WTC11 (cell line): ENCODE results near the gene CLDN9. TPM values are rescaled to one million over a fixed set of nuclear protein-coding genes. Genes with fewer than 3 reads are reported as not detected.
A peak's percentile ranks its signal among the peaks of the same experiment; 100 is the strongest.

Experiments
- CBFB ChIP-seq: sonication (generic); formaldehyde crosslinking; IDR thresholded peaks from 2 replicates; pipeline ENCODE4 v1.8.1; 2022; ENCODE audit warnings: mild to moderate bottlenecking, low read depth, missing genetic modification reagents
- CREM ChIP-seq: sonication (generic); formaldehyde crosslinking; IDR thresholded peaks from 2 replicates; pipeline ENCODE4 v1.8.1; 2022; ENCODE audit warnings: mild to moderate bottlenecking, missing genetic modification reagents, moderate library complexity
- GRHL2 ChIP-seq: fragments of 250-450 bp; sonication (Bioruptor Pico); IDR thresholded peaks from 2 replicates; pipeline ENCODE4 v1.8.0; 2022; ENCODE audit warnings: mild to moderate bottlenecking, moderate library complexity; ENCODE audit not compliant: insufficient replicate concordance, severe bottlenecking
- KAT7 ChIP-seq: sonication (generic); formaldehyde crosslinking; IDR thresholded peaks from 2 replicates; pipeline ENCODE4 v1.8.1; 2023; ENCODE audit warnings: missing genetic modification reagents, mild to moderate bottlenecking, borderline replicate concordance
- NFYB ChIP-seq: sonication (generic); formaldehyde crosslinking; conservative IDR thresholded peaks from 2 replicates; pipeline ENCODE4 v1.8.0; 2022; ENCODE audit warnings: low read depth, missing genetic modification reagents
- NR1H2 ChIP-seq: sonication (generic); formaldehyde crosslinking; IDR thresholded peaks from 2 replicates; pipeline ENCODE4 v1.9.0; 2021; ENCODE audit warnings: mild to moderate bottlenecking, moderate library complexity, missing genetic modification reagents
- OVOL2 ChIP-seq: fragments of 250-450 bp; sonication (Bioruptor Pico); IDR thresholded peaks from 2 replicates; pipeline ENCODE4 v1.9.0; 2021; ENCODE audit warnings: mild to moderate bottlenecking, borderline replicate concordance
- SMAD3 ChIP-seq: sonication (generic); formaldehyde crosslinking; IDR thresholded peaks from 2 replicates; pipeline ENCODE4 v1.8.0; 2022; ENCODE audit warnings: missing genetic modification reagents, mild to moderate bottlenecking, borderline replicate concordance
- SOX15 ChIP-seq: fragments of 250-450 bp; sonication (Bioruptor Pico); IDR thresholded peaks from 2 replicates; pipeline ENCODE4 v1.9.0; 2021; ENCODE audit warnings: mild to moderate bottlenecking
- SP1 ChIP-seq: sonication (generic); formaldehyde crosslinking; conservative IDR thresholded peaks from 2 replicates; pipeline ENCODE4 v1.8.1; 2022; ENCODE audit warnings: missing genetic modification reagents
- TP53 ChIP-seq: sonication (generic); formaldehyde crosslinking; IDR thresholded peaks from 2 replicates; pipeline ENCODE4 v1.8.1; 2023; ENCODE audit warnings: mild to moderate bottlenecking, missing genetic modification reagents
- ZNF232 ChIP-seq: sonication (generic); formaldehyde crosslinking; IDR thresholded peaks from 2 replicates; pipeline ENCODE4 v1.8.0; 2022; ENCODE audit warnings: mild to moderate bottlenecking, missing genetic modification reagents
- ZNF263 ChIP-seq: sonication (generic); formaldehyde crosslinking; IDR thresholded peaks from 2 replicates; pipeline ENCODE4 v1.8.1; 2022; ENCODE audit warnings: low read depth, mild to moderate bottlenecking, moderate library complexity, missing genetic modification reagents
- ZNF396 ChIP-seq: fragments of 250-450 bp; sonication (Bioruptor Pico); IDR thresholded peaks from 2 replicates; pipeline ENCODE4 v1.8.0; 2021; ENCODE audit warnings: mild to moderate bottlenecking, moderate library complexity, borderline replicate concordance
- ZNF416 ChIP-seq: fragments of 250-450 bp; sonication (Bioruptor Pico); IDR thresholded peaks from 2 replicates; pipeline ENCODE4 v1.9.0; 2021; ENCODE audit warnings: mild to moderate bottlenecking, inconsistent platforms
- total RNA-seq: library from RNA; stranded (reverse); gene quantifications from 3 replicates; pipeline ENCODE4 v1.2.3, GENCODE V29; 2021
- TF ChIP-seq, protein P1 (sequence below): sonication (generic); formaldehyde crosslinking; IDR thresholded peaks from 2 replicates; pipeline ENCODE4 v1.8.0; 2022; ENCODE audit warnings: mild to moderate bottlenecking, missing genetic modification reagents
- TF ChIP-seq, protein P2 (sequence below): fragments of 250-450 bp; sonication (Bioruptor Pico); IDR thresholded peaks from 2 replicates; pipeline ENCODE4 v1.9.0; 2021; ENCODE audit warnings: mild to moderate bottlenecking, borderline replicate concordance
- TF ChIP-seq, protein P3 (sequence below): sonication (generic); formaldehyde crosslinking; IDR thresholded peaks from 2 replicates; pipeline ENCODE4 v1.8.1; 2023; ENCODE audit warnings: mild to moderate bottlenecking, missing genetic modification reagents
- TF ChIP-seq, protein P4 (sequence below): sonication (generic); formaldehyde crosslinking; IDR thresholded peaks from 2 replicates; pipeline ENCODE4 v1.8.1; 2023; ENCODE audit warnings: mild to moderate bottlenecking, missing genetic modification reagents, moderate library complexity
- TF ChIP-seq, protein P5 (sequence below): fragments of 250-450 bp; sonication (Bioruptor Pico); IDR thresholded peaks from 2 replicates; pipeline ENCODE4 v1.8.0; 2021; ENCODE audit warnings: mild to moderate bottlenecking
- TF ChIP-seq, protein P6 (sequence below): fragments of 250-450 bp; sonication (Bioruptor Pico); IDR thresholded peaks from 2 replicates; pipeline ENCODE4 v1.9.0; 2021; ENCODE audit warnings: mild to moderate bottlenecking
- TF ChIP-seq, protein P7 (sequence below): sonication (generic); formaldehyde crosslinking; conservative IDR thresholded peaks from 2 replicates; pipeline ENCODE4 v1.8.1; 2023; ENCODE audit warnings: mild to moderate bottlenecking, low read depth, missing genetic modification reagents, moderate library complexity
- TF ChIP-seq, protein P8 (sequence below): sonication (generic); formaldehyde crosslinking; IDR thresholded peaks from 2 replicates; pipeline ENCODE4 v1.8.1; 2022; ENCODE audit warnings: mild to moderate bottlenecking, moderate library complexity, missing genetic modification reagents

The CLDN9 gene
- total RNA-seq, 1 experiment from 2014 or later = 0.92 TPM

DNA sequence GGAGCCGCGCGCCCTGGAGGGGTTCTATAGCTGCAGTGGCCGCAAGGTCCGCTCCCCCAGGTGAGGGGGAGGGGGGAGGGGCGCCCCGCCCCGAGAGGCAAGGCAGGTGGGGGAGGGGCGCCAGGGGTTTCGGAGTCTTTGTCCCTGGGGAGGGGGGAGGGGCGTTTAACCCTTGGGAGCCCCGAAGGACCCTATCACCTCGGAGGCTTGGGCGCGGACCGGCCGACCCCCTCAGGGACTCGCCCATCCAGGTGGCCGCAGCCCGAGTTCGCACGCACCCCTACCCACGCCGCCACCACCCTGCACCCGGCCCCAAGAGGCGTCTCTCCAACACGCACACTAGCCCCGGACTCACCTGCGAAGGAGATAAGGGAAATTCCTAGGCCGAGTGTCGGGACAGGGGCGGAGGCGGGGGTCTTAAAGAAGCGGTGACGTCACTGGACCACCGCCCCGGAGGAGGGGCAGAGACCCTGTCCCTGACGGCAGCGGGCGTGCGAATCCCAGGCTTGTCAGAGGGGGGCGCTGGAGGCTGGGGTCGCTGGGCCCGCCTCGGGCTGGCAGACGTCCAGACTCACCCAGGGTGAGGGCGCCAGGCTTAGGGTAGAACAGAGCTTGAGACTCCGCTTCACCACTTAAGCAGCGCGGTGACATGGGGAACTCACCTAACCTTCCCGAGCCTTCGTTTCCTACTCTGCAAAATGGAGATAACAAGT, 5.2 kb downstream of the CLDN9 start, which contains the start of gene CLDN6 (continued):
- TF ChIP-seq, protein P1, sequence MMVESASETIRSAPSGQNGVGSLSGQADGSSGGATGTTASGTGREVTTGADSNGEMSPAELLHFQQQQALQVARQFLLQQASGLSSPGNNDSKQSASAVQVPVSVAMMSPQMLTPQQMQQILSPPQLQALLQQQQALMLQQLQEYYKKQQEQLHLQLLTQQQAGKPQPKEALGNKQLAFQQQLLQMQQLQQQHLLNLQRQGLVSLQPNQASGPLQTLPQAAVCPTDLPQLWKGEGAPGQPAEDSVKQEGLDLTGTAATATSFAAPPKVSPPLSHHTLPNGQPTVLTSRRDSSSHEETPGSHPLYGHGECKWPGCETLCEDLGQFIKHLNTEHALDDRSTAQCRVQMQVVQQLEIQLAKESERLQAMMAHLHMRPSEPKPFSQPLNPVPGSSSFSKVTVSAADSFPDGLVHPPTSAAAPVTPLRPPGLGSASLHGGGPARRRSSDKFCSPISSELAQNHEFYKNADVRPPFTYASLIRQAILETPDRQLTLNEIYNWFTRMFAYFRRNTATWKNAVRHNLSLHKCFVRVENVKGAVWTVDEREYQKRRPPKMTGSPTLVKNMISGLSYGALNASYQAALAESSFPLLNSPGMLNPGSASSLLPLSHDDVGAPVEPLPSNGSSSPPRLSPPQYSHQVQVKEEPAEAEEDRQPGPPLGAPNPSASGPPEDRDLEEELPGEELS = peak; percentile 83; the same call in 1 of the 2 replicates
- TF ChIP-seq, protein P2, sequence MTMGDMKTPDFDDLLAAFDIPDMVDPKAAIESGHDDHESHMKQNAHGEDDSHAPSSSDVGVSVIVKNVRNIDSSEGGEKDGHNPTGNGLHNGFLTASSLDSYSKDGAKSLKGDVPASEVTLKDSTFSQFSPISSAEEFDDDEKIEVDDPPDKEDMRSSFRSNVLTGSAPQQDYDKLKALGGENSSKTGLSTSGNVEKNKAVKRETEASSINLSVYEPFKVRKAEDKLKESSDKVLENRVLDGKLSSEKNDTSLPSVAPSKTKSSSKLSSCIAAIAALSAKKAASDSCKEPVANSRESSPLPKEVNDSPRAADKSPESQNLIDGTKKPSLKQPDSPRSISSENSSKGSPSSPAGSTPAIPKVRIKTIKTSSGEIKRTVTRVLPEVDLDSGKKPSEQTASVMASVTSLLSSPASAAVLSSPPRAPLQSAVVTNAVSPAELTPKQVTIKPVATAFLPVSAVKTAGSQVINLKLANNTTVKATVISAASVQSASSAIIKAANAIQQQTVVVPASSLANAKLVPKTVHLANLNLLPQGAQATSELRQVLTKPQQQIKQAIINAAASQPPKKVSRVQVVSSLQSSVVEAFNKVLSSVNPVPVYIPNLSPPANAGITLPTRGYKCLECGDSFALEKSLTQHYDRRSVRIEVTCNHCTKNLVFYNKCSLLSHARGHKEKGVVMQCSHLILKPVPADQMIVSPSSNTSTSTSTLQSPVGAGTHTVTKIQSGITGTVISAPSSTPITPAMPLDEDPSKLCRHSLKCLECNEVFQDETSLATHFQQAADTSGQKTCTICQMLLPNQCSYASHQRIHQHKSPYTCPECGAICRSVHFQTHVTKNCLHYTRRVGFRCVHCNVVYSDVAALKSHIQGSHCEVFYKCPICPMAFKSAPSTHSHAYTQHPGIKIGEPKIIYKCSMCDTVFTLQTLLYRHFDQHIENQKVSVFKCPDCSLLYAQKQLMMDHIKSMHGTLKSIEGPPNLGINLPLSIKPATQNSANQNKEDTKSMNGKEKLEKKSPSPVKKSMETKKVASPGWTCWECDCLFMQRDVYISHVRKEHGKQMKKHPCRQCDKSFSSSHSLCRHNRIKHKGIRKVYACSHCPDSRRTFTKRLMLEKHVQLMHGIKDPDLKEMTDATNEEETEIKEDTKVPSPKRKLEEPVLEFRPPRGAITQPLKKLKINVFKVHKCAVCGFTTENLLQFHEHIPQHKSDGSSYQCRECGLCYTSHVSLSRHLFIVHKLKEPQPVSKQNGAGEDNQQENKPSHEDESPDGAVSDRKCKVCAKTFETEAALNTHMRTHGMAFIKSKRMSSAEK = no peak
- TF ChIP-seq ZNF416 = peak; percentile 12; the same call in 1 of the 2 replicates
- peak; percentile 96 for TF ChIP-seq SP1
- no peak for TF ChIP-seq ZNF396 (CRISPR knock-in tag)
- peak; percentile 91 for TF ChIP-seq CREM (CRISPR knock-in tag)
- TF ChIP-seq TP53 (CRISPR knock-in tag) = peak; percentile 85
- TF ChIP-seq CBFB (CRISPR knock-in tag) = peak; percentile 92
- TF ChIP-seq, protein P3, sequence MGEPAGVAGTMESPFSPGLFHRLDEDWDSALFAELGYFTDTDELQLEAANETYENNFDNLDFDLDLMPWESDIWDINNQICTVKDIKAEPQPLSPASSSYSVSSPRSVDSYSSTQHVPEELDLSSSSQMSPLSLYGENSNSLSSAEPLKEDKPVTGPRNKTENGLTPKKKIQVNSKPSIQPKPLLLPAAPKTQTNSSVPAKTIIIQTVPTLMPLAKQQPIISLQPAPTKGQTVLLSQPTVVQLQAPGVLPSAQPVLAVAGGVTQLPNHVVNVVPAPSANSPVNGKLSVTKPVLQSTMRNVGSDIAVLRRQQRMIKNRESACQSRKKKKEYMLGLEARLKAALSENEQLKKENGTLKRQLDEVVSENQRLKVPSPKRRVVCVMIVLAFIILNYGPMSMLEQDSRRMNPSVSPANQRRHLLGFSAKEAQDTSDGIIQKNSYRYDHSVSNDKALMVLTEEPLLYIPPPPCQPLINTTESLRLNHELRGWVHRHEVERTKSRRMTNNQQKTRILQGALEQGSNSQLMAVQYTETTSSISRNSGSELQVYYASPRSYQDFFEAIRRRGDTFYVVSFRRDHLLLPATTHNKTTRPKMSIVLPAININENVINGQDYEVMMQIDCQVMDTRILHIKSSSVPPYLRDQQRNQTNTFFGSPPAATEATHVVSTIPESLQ = 0 out of 2 replicates have a peak, but pooled peaks have one; percentile 62
- no peak for TF ChIP-seq OVOL2 (CRISPR knock-in tag)
- TF ChIP-seq GRHL2 (CRISPR knock-in tag) = no peak
- TF ChIP-seq, protein P4, sequence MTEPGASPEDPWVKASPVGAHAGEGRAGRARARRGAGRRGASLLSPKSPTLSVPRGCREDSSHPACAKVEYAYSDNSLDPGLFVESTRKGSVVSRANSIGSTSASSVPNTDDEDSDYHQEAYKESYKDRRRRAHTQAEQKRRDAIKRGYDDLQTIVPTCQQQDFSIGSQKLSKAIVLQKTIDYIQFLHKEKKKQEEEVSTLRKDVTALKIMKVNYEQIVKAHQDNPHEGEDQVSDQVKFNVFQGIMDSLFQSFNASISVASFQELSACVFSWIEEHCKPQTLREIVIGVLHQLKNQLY (CRISPR knock-in tag) = peak; percentile 86; the same call in 1 of the 2 replicates
- TF ChIP-seq, protein P5, sequence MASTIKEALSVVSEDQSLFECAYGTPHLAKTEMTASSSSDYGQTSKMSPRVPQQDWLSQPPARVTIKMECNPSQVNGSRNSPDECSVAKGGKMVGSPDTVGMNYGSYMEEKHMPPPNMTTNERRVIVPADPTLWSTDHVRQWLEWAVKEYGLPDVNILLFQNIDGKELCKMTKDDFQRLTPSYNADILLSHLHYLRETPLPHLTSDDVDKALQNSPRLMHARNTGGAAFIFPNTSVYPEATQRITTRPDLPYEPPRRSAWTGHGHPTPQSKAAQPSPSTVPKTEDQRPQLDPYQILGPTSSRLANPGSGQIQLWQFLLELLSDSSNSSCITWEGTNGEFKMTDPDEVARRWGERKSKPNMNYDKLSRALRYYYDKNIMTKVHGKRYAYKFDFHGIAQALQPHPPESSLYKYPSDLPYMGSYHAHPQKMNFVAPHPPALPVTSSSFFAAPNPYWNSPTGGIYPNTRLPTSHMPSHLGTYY (CRISPR knock-in tag) = no peak
- TF ChIP-seq NFYB = 0 out of 2 replicates have a peak, but pooled peaks have one; percentile 28
- TF ChIP-seq SMAD3 (CRISPR knock-in tag) = peak; percentile 71; the same call in 1 of the 2 replicates
- TF ChIP-seq, protein P6, sequence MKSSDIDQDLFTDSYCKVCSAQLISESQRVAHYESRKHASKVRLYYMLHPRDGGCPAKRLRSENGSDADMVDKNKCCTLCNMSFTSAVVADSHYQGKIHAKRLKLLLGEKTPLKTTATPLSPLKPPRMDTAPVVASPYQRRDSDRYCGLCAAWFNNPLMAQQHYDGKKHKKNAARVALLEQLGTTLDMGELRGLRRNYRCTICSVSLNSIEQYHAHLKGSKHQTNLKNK (CRISPR knock-in tag) = 0 out of 2 replicates have a peak, but pooled peaks have one; percentile 12
- no peak for TF ChIP-seq KAT7 (CRISPR knock-in tag)
- peak; percentile 51; the same call in 1 of the 2 replicates for TF ChIP-seq NR1H2
- TF ChIP-seq ZNF263 (CRISPR knock-in tag) = peak; percentile 25; the same call in 1 of the 2 replicates
- TF ChIP-seq ZNF232 (CRISPR knock-in tag) = peak; percentile 78; the same call in 1 of the 2 replicates
- no peak for TF ChIP-seq SOX15 (CRISPR knock-in tag)
- TF ChIP-seq, protein P7, sequence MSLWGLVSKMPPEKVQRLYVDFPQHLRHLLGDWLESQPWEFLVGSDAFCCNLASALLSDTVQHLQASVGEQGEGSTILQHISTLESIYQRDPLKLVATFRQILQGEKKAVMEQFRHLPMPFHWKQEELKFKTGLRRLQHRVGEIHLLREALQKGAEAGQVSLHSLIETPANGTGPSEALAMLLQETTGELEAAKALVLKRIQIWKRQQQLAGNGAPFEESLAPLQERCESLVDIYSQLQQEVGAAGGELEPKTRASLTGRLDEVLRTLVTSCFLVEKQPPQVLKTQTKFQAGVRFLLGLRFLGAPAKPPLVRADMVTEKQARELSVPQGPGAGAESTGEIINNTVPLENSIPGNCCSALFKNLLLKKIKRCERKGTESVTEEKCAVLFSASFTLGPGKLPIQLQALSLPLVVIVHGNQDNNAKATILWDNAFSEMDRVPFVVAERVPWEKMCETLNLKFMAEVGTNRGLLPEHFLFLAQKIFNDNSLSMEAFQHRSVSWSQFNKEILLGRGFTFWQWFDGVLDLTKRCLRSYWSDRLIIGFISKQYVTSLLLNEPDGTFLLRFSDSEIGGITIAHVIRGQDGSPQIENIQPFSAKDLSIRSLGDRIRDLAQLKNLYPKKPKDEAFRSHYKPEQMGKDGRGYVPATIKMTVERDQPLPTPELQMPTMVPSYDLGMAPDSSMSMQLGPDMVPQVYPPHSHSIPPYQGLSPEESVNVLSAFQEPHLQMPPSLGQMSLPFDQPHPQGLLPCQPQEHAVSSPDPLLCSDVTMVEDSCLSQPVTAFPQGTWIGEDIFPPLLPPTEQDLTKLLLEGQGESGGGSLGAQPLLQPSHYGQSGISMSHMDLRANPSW = 0 out of 2 replicates have a peak, but pooled peaks have one; percentile 80
- TF ChIP-seq, protein P8, sequence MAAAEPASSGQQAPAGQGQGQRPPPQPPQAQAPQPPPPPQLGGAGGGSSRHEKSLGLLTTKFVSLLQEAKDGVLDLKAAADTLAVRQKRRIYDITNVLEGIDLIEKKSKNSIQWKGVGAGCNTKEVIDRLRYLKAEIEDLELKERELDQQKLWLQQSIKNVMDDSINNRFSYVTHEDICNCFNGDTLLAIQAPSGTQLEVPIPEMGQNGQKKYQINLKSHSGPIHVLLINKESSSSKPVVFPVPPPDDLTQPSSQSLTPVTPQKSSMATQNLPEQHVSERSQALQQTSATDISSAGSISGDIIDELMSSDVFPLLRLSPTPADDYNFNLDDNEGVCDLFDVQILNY (CRISPR knock-in tag) = peak; percentile 72
